Measurements from ENCODE around the gene NEO1. TPM values are rescaled to one million over a fixed set of nuclear protein-coding genes. Genes with fewer than 3 reads are reported as not detected.

NEO1 gene
- total RNA-seq, 1 donor from 2014 or later = 21.8 TPM

GRCh38 chr15:73338058-73338457 is 285.8 kb downstream of the NEO1 start:
- Histone ChIP-seq H3K27me3 (no peaks in the 10 kb centered on the region), H3K27ac (no peak overlapping the region), H3K9me3 (no peaks in the 10 kb centered on the region), H3K4me1 (no peaks in the 10 kb centered on the region), H3K36me3 (no peaks in the 10 kb centered on the region), H3K4me3 (no peak overlapping the region)
- TF ChIP-seq, protein P1, sequence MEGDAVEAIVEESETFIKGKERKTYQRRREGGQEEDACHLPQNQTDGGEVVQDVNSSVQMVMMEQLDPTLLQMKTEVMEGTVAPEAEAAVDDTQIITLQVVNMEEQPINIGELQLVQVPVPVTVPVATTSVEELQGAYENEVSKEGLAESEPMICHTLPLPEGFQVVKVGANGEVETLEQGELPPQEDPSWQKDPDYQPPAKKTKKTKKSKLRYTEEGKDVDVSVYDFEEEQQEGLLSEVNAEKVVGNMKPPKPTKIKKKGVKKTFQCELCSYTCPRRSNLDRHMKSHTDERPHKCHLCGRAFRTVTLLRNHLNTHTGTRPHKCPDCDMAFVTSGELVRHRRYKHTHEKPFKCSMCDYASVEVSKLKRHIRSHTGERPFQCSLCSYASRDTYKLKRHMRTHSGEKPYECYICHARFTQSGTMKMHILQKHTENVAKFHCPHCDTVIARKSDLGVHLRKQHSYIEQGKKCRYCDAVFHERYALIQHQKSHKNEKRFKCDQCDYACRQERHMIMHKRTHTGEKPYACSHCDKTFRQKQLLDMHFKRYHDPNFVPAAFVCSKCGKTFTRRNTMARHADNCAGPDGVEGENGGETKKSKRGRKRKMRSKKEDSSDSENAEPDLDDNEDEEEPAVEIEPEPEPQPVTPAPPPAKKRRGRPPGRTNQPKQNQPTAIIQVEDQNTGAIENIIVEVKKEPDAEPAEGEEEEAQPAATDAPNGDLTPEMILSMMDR (IDR thresholded peaks at IDR 0.05) = no peak
- DNase-seq (ENCODE audit: low spot score in 2 of 2) = no peak
- intact Hi-C loops (cut with DNase I) = no loop called here

- Histone ChIP-seq H3K27ac (no peak overlapping the region), H3K9me3 (no peaks in the 10 kb centered on the region), H3K27me3 (no peaks in the 10 kb centered on the region), H3K4me3 (no peak overlapping the region), H3K4me1 (no peaks in the 10 kb centered on the region), H3K36me3 (no peaks in the 10 kb centered on the region)
- no peak for DNase-seq (ENCODE audit: low spot score in 2 of 2)
- intact Hi-C loops (cut with DNase I) = no loop called here
- TF ChIP-seq, protein P1 (IDR thresholded peaks at IDR 0.05) = no peak
Observed at GRCh38 chr15:73338606-73339374, 286.5 kb downstream of the NEO1 start.

DNA sequence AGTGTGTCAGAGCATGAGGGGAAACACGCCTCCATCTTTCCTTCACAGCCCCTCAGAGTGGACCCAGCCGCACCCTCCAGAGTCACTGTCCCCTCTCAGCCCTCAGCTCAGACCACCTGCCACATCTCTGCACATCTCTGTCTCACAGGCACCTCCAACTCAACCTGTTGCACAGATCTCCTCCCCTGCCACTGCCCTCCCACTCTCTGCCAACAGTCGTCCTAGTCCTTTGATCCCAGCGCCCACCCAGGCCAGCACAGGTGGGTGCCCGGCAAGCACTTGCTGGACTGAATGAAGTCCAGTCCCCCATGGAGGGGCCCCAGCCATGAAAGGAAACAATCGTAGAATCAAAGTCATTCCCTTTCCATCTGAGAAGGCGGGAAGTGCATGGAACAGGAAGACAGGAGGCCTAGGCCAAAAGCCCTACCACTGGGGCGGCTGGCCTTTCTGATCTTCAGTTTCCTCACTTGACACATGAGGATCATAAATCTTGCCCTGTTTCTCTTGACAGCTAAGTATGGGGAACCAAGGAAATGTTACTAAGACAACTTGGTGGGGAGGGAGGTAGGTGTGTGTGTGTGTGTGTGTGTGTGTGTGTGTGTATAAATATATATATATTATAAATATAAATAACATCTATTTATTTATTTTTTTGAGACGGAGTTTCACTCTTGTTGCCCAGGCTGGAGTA is 288.4 kb downstream of the NEO1 start:
- no peak for DNase-seq (ENCODE audit: low spot score in 2 of 2)
- Histone ChIP-seq H3K4me1 (no peaks in the 10 kb centered on the region), H3K4me3 (no peak overlapping the region), H3K36me3 (no peaks in the 10 kb centered on the region), H3K27ac (no peak overlapping the region), H3K9me3 (no peaks in the 10 kb centered on the region), H3K27me3 (no peaks in the 10 kb centered on the region)
- intact Hi-C loops (cut with DNase I) = no loop called here
- TF ChIP-seq, protein P1 (IDR thresholded peaks at IDR 0.05) = no peak

DNA sequence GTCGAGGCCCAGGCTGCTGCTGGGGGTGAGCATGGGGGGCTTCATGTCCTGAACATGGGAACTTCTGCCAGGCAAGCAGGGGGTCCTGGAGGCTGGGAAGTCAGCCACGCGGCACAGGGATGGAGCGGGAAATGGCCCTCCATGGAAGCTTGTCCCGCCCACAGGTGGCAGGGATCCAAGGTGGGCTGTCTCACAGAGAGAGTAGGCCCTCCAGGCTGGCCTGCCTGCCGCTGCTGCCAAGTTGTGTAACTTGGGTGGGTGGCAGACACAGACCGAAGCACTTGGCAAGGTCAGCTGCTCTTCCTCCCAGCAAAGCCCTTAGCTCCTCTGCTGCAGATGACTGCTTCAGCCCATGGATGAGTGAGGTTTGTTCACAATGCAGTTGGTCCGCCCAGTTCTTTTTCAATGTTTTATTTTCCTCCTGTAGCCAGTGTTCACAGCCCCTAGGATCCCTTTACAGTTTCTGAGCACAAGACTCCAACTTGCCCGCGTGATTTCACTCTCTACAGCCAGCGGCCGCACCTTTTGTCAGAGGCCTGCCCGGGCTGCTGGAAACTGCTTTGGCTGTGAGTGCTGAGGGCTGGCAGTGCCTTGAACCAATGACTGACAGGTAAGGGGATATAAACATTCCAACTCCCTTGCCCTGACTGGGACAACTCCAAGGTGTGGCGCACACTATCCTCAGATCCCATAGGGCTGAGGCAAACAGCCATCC is 289.8 kb downstream of the NEO1 start:
- DNase-seq (ENCODE audit: low spot score in 2 of 2) = no peak
- Histone ChIP-seq H3K9me3 (no peaks in the 10 kb centered on the region), H3K27ac (no peak overlapping the region), H3K27me3 (no peaks in the 10 kb centered on the region), H3K36me3 (no peaks in the 10 kb centered on the region), H3K4me1 (no peaks in the 10 kb centered on the region), H3K4me3 (no peak overlapping the region)
- TF ChIP-seq, protein P1 (IDR thresholded peaks at IDR 0.05) = no peak
- intact Hi-C loops (cut with DNase I) = no loop called here

- TF ChIP-seq, protein P1 (IDR thresholded peaks at IDR 0.05) = no peak
- Histone ChIP-seq H3K9me3 (no peaks in the 10 kb centered on the region), H3K27ac (no peak overlapping the region), H3K4me1 (no peaks in the 10 kb centered on the region), H3K36me3 (no peaks in the 10 kb centered on the region), H3K27me3 (no peaks in the 10 kb centered on the region), H3K4me3 (no peak overlapping the region)
- intact Hi-C loops (cut with DNase I) = no loop called here
- no peak for DNase-seq (ENCODE audit: low spot score in 2 of 2)
Observed at GRCh38 chr15:73344056-73344455, 291.8 kb downstream of the NEO1 start.
